HUES64 (cell line): Measurements from ENCODE around the gene ERBB4.
"Not testable (repeated sequence)": the region's sequence is repeated elsewhere in the genome, so short reads cannot be mapped to it uniquely, and the experiment has no call there.

ENCODE experiments used
- H3K27ac ChIP-seq: 2 replicates; pipeline ENCODE4 v1.7.0; 2013; ENCODE audit warnings: low read depth, low read length, inconsistent platforms
- H3K27me3 ChIP-seq: 2 replicates; pipeline ENCODE4 v1.6.1; 2013; ENCODE audit warnings: mild to moderate bottlenecking, low read length; ENCODE audit not compliant: insufficient read depth
- H3K36me3 ChIP-seq: 2 replicates; pipeline ENCODE4 v1.6.1; 2013; ENCODE audit warnings: mild to moderate bottlenecking, low read length; ENCODE audit not compliant: insufficient read depth
- H3K4me1 ChIP-seq: 2 replicates; pipeline ENCODE4 v1.6.1; 2013; ENCODE audit warnings: mild to moderate bottlenecking, low read length, moderate library complexity; ENCODE audit not compliant: insufficient read depth
- H3K4me3 ChIP-seq: 2 replicates; pipeline ENCODE4 v1.5.1; 2013; ENCODE audit warnings: mild to moderate bottlenecking, low read length, moderate library complexity
- H3K9ac ChIP-seq: 2 replicates; pipeline ENCODE4 v1.6.1; 2013; ENCODE audit warnings: mild to moderate bottlenecking, low read depth, low read length
- H3K9me3 ChIP-seq: 2 replicates; pipeline ENCODE4 v1.6.1; 2013; ENCODE audit warnings: low read depth, low read length; ENCODE audit not compliant: insufficient read depth
- WGBS: fragments of 150-250, 120-280 bp; methylation state at CpG from one replicate; pipeline ENCODE4 v1.1.7; 2013; ENCODE audit warnings: missing lambda C conversion rate; 5-methylcytosine and 5-hydroxymethylcytosine counted together

ERBB4 gene

DNA sequence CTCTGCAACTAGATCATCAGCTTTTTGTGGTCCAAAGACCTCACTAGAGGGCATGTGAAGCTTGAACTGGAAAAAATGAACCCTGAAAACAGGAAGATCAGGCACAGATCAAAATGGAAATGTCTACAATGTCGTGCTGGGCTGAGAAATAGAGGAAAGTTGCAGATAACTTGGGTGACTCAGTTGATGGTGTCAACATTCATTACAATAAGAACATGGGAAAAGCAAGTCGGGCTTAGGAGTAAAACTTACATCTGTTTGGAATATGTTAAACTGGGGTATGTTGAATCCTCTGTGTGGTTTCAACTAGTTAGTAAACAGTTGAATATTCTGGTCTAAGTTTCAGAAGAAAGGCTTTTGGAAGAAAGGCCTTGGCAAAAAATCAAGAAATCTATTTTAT, 940.4 kb downstream of the ERBB4 start:
- Histone ChIP-seq H3K36me3 (no peaks in the 10 kb centered on the region), H3K27me3 (no peaks in the 10 kb centered on the region), H3K27ac (no peak overlapping the region), H3K9ac (no peak overlapping the region), H3K9me3 (no peaks in the 10 kb centered on the region), H3K4me3 (no peak overlapping the region), H3K4me1 (0 out of 2 replicates have a peak, but pooled peaks cover 4% of the 10 kb centered on the region)
- WGBS = 78% methylated on average over 2 of the region's 2 CpGs

- not testable (repeated sequence) for H3K4me3 ChIP-seq, H3K27me3 ChIP-seq, H3K36me3 ChIP-seq, H3K9ac ChIP-seq, H3K9me3 ChIP-seq, H3K27ac ChIP-seq, H3K4me1 ChIP-seq
- 87% methylated on average over 12 of the region's 12 CpGs for WGBS
These were observed 946.6 kb downstream of the ERBB4 start for GRCh38 chr2:211592006-211592405.

DNA sequence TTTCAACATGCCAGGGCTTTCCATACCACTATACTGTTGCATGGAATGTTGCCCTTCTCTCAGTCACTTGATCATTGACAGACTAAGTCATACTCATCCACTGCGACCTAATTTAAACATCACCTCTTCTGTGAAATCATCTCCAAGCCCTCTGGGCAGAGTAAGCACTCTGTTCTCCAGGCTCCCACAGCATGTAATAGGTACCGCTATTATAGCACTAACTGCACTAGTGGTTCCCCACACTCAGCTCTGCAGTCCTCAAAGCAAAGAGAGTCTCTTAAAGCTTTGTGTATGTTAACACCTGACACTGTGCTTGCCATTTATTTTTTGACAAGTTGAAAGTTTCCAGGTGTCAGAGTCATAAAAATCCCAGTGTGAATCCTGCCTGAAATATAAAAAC, 947.2 kb downstream of the ERBB4 start:
- WGBS = 93% methylated on average over 2 of the region's 2 CpGs
- no peak overlapping the region for H3K4me3 ChIP-seq

DNA sequence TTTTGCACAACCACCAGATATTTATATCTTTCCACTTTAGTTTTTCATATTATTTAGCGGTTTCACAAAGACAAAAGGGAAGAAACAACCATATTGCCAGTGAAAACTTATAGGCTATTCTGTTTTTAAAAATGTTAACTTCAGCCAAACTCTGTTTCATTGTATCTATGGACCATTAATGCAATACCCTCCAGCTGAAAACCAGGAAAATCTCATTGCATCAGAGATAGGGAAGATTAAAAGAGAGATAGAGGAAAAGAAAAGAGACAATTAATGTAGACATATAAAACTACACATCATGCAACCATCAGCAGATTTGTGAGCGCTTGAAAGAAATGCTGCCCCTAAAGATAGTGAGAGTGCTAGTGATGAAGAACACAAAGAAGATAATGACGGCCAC, 970.2 kb downstream of the ERBB4 start:
- no peak overlapping the region for H3K4me3 ChIP-seq
- H3K4me1 ChIP-seq = no peaks in the 10 kb centered on the region
- H3K27ac ChIP-seq = no peak overlapping the region
- H3K9me3 ChIP-seq = no peaks in the 10 kb centered on the region
- no peaks in the 10 kb centered on the region for H3K36me3 ChIP-seq
- H3K27me3 ChIP-seq = no peaks in the 10 kb centered on the region
- 88% methylated on average over 3 of the region's 3 CpGs for WGBS
- H3K9ac ChIP-seq = no peak overlapping the region

More for the DNA sequence above, 947.2 kb downstream of the ERBB4 start:
- Histone ChIP-seq H3K27me3 (no peaks in the 10 kb centered on the region), H3K4me1 (no peaks in the 10 kb centered on the region), H3K9ac (no peak overlapping the region), H3K27ac (0 out of 2 replicates have a peak overlapping the region, but pooled peaks have one; percentile 1), H3K9me3 (no peaks in the 10 kb centered on the region), H3K36me3 (no peaks in the 10 kb centered on the region)

- 100% methylated on average over 2 of the region's 3 CpGs for WGBS
- Histone ChIP-seq H3K27me3 (no peaks in the 10 kb centered on the region), H3K27ac (no peak overlapping the region), H3K9ac (no peak overlapping the region), H3K4me3 (no peak overlapping the region), H3K4me1 (no peaks in the 10 kb centered on the region), H3K9me3 (no peaks in the 10 kb centered on the region), H3K36me3 (no peaks in the 10 kb centered on the region)
These were observed 974.2 kb downstream of the ERBB4 start for GRCh38 chr2:211564441-211564840.

- Histone ChIP-seq H3K4me1 (no peaks in the 10 kb centered on the region), H3K27ac (no peak overlapping the region), H3K27me3 (no peaks in the 10 kb centered on the region), H3K9me3 (no peaks in the 10 kb centered on the region), H3K4me3 (no peak overlapping the region), H3K9ac (no peak overlapping the region), H3K36me3 (no peaks in the 10 kb centered on the region)
- 98% methylated on average over 3 of the region's 3 CpGs for WGBS
These were observed 993.0 kb downstream of the ERBB4 start for GRCh38 chr2:211545582-211545981.

GRCh38 chr2:211534632-211535031, 1004.0 kb downstream of the ERBB4 start:
- no peak overlapping the region for H3K9ac ChIP-seq
- no peaks in the 10 kb centered on the region for H3K27me3 ChIP-seq
- no peaks in the 10 kb centered on the region for H3K9me3 ChIP-seq
- 79% methylated on average over 5 of the region's 5 CpGs for WGBS
- no peak overlapping the region for H3K4me3 ChIP-seq
- no peak overlapping the region for H3K27ac ChIP-seq
- no peaks in the 10 kb centered on the region for H3K4me1 ChIP-seq
- H3K36me3 ChIP-seq = no peaks in the 10 kb centered on the region

GRCh38 chr2:211524248-211524647, 1014.4 kb downstream of the ERBB4 start:
- H3K27ac ChIP-seq, H3K9ac ChIP-seq, H3K9me3 ChIP-seq, H3K36me3 ChIP-seq, H3K4me1 ChIP-seq, H3K27me3 ChIP-seq, H3K4me3 ChIP-seq: not testable (repeated sequence)
- 95% methylated on average over 18 of the region's 18 CpGs for WGBS

- Histone ChIP-seq H3K4me3 (no peak overlapping the region), H3K9me3 (no peaks in the 10 kb centered on the region), H3K9ac (no peak overlapping the region), H3K4me1 (peaks cover 10% of the 10 kb centered on the region; the same call in 1 of the 2 replicates), H3K27me3 (no peaks in the 10 kb centered on the region), H3K36me3 (no peaks in the 10 kb centered on the region), H3K27ac (no peak overlapping the region)
- 95% methylated on average over 3 of the region's 3 CpGs for WGBS
These were observed 1022.1 kb downstream of the ERBB4 start for GRCh38 chr2:211516537-211516936.

- Histone ChIP-seq H3K27me3 (no peaks in the 10 kb centered on the region), H3K36me3 (no peaks in the 10 kb centered on the region), H3K9me3 (no peaks in the 10 kb centered on the region), H3K4me3 (no peak overlapping the region), H3K9ac (no peak overlapping the region), H3K27ac (no peak overlapping the region), H3K4me1 (peaks cover 10% of the 10 kb centered on the region; the same call in 1 of the 2 replicates)
- WGBS = 96% methylated on average over 3 of the region's 3 CpGs
These were observed 1024.6 kb downstream of the ERBB4 start for GRCh38 chr2:211514049-211514448.

DNA sequence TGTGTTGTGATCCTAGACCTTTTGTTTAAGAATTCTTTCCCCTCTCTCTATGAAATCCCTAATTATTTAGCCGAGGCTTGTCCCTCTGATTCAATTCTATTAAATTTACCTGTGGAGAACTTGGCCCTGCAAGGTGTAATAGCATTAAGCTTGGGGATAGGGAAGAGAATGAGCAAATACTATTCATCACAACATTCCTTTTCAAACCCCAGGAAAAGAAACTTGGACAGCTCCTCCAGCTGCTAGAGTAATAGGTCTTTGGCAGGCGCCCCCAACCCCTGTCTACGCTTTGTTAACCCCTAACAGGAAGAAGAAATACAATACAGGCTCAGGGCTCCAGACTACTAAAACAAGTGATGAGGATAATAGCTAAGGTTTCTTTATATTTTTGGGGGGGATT, 1025.2 kb downstream of the ERBB4 start:
- H3K9me3 ChIP-seq = no peaks in the 10 kb centered on the region
- peaks cover 10% of the 10 kb centered on the region; the same call in 1 of the 2 replicates for H3K4me1 ChIP-seq
- no peak overlapping the region for H3K9ac ChIP-seq
- no CpG with 5 or more reads among the region's 3 CpGs for WGBS
- no peak overlapping the region for H3K27ac ChIP-seq
- H3K36me3 ChIP-seq = no peaks in the 10 kb centered on the region
- no peaks in the 10 kb centered on the region for H3K27me3 ChIP-seq
- no peak overlapping the region for H3K4me3 ChIP-seq

DNA sequence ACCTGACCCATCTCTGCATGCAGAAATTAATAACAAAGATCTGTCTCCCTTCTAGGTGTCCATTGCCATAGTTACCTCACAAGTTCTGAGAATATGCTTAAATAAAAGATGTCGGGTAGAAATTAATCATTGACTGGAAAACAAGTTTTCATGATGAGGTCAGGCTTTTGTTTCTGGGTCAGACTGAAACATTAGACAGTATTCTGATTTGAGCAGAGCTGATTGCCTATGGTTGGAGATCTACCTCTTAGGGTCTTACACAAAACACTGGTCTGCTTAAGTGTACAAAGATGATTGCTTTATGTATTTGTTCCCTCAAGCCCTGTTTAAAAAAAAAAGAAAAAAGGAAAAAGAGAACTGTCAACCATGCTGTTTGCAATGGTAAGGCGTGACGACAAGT, 1025.8 kb downstream of the ERBB4 start:
- Histone ChIP-seq H3K27me3 (no peaks in the 10 kb centered on the region), H3K27ac (no peak overlapping the region), H3K4me3 (no peak overlapping the region), H3K4me1 (peaks cover 10% of the 10 kb centered on the region; the same call in 1 of the 2 replicates), H3K9me3 (no peaks in the 10 kb centered on the region), H3K36me3 (no peaks in the 10 kb centered on the region), H3K9ac (no peak overlapping the region)
- WGBS = 85% methylated on average over 3 of the region's 3 CpGs
